Central memory CD8-positive, alpha-beta T cell (primary cell): ENCODE measurements around the gene HEBP2.

Experiments
- ATAC-seq: fragments of 150-1000 bp; cut with Tn5 transposase; replicated peaks from 2 replicates; pipeline ENCODE4 v1.10.0; 2022; ENCODE audit warnings: mild to moderate bottlenecking, moderate FRiP score, moderate number of reproducible peaks; ENCODE audit not compliant: poor library complexity, severe bottlenecking; ENCODE audit errors: extremely low read depth
- DNase-seq, 2 donors: peaks; one replicate each; pipeline ENCODE4 v3.0.0; 2021; ENCODE audit warnings: low spot score in 2 of 2
- H3K27ac Mint-ChIP-seq: one replicate; pipeline ENCODE4 v1.8.0; 2022; ENCODE audit warnings: low read depth, mild to moderate bottlenecking, moderate library complexity, mixed read lengths
- H3K27me3 Mint-ChIP-seq: one replicate; pipeline ENCODE4 v1.8.0; 2022; ENCODE audit warnings: mixed read lengths
- H3K36me3 Mint-ChIP-seq: one replicate; pipeline ENCODE4 v1.8.0; 2022; ENCODE audit warnings: mild to moderate bottlenecking, moderate library complexity, mixed read lengths; ENCODE audit not compliant: insufficient read depth
- H3K4me1 Mint-ChIP-seq: one replicate; pipeline ENCODE4 v1.8.0; 2022; ENCODE audit warnings: mixed read lengths
- H3K4me3 Mint-ChIP-seq: one replicate; pipeline ENCODE4 v1.8.0; 2022; ENCODE audit warnings: mild to moderate bottlenecking, moderate library complexity, mixed read lengths
- H3K9me3 Mint-ChIP-seq: one replicate; pipeline ENCODE4 v1.8.0; 2022; ENCODE audit warnings: mixed read lengths

Gene HEBP2

DNA sequence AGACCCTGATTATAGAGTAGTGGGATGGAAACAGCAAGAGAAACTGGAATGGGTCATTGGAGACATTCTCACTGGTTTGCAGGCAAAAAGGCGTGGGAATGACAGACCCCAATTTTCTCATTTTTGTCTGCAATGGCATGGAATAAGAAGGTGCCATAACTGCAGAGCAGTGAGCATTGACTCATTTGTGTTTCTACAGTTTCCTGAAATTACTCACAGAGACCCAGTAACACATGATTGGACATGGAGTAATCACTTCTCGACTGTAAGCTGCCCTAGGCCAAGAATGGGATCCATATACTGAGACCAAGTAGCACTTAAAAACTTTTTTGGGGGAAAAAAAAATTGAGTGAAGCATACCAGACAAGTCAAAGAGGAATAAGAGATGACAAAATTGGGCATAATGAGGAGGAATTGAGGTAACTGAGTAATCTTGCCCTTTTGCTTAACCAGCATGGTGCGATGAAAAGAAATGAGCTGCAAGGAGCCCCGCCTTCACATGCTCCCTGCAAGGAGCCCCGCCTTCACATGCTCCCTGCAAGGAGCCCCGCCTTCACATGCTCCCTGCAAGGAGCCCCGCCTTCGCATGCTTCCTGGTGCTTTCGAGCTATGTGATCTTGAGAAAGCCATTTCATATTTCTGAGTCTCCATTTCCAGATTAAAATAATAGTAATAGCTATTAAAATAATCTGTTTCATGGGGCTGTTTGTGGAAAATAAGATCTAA is 51.1 kb downstream of the HEBP2 start:
- H3K27ac Mint-ChIP-seq, result peak overlapping the region; percentile 35
- DNase-seq (peak in 1 of 2 donors; percentile 41), ATAC-seq (peak; percentile 76)
- no peaks in the 10 kb centered on the region for H3K9me3 Mint-ChIP-seq
- H3K4me1 Mint-ChIP-seq, result peaks cover 14% of the 10 kb centered on the region
- no peaks in the 10 kb centered on the region for H3K27me3 Mint-ChIP-seq
- H3K4me3 Mint-ChIP-seq, result peak overlapping the region; percentile 39
- H3K36me3 Mint-ChIP-seq, result no peaks in the 10 kb centered on the region

DNA sequence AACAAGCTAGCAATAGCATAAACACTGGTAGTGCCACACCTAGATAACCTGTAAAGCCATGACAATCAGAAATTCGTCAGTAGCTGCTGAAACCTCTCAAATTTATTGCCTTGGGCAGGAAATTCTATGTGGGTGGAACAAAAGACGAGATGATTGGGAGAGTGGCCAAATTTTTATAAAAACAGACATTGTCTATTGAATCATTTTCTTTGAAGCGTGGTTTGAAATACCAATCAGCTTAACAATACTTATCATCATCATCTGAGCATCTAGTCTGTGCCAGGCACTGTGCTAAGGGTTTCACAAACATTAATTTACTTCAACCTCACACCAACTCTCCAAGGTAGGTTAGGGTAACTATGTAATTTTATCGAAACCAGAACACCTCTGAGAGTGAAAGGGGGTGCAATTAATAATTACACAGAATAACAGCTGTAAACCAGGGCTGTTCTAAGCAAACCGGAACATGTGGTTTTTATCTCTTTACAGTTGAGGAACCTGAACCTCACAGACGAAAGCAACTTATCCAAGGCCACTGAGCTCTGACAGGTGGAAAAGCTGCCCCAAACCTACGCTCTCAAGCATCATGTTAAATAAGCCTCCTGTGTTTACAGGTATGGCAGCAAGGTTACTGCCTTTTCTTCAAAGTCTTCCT is 51.9 kb downstream of the HEBP2 start:
- ATAC-seq (peak; percentile 87), DNase-seq (peak in 1 of 2 donors; percentile 21)
- Mint-ChIP-seq H3K36me3 (no peaks in the 10 kb centered on the region), H3K4me3 (peak overlapping the region; percentile 39), H3K27me3 (no peaks in the 10 kb centered on the region), H3K4me1 (peaks cover 14% of the 10 kb centered on the region), H3K27ac (peak overlapping the region; percentile 35), H3K9me3 (no peaks in the 10 kb centered on the region)

DNA sequence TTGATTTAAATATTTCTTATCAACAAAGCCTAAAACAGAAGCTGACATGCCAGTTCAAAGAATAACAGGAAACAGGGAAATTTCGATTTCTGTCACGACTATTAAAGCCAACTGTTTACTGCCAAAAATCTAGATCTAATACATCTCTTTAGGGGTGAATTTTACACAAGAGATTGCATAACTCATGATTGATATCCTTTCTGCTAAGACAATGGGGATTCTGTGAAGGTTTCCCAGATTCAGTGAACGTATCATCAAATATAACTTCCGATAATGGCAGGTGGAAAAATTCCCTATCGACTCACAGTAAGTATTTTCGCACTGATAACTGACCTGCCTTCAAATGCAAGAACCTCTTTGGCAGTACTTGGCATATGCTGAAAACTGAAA is 52.4 kb downstream of the HEBP2 start:
- Mint-ChIP-seq H3K27ac (peak overlapping the region; percentile 65), H3K27me3 (no peaks in the 10 kb centered on the region), H3K36me3 (no peaks in the 10 kb centered on the region), H3K4me1 (peaks cover 14% of the 10 kb centered on the region), H3K4me3 (peak overlapping the region; percentile 39), H3K9me3 (peaks cover 2% of the 10 kb centered on the region)
- DNase-seq (no peak), ATAC-seq (no peak)

DNA sequence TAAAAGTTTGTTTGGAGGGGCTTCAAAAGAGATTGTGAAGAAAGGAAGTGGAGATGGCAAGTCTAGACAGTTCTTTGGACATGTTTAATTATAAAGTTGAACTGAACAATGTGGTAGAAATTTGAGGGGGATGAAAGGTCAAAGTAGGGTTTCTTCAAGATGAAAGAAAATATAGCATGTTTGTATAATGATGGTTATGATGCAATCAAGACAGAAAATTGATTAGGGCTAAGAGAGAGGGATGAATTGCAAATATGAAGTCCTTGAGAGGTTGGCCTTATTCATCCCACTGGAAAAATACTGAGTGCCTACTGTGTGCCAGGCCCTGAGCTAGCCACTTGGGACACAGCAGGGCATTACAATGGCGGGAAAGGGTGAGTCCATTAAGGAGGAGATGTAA is 57.6 kb downstream of the HEBP2 start:
- Mint-ChIP-seq H3K4me3 (no peak overlapping the region), H3K27me3 (no peaks in the 10 kb centered on the region), H3K27ac (no peak overlapping the region), H3K9me3 (peaks cover 10% of the 10 kb centered on the region), H3K36me3 (no peaks in the 10 kb centered on the region), H3K4me1 (peaks cover under 1% of the 10 kb centered on the region)
- DNase-seq, result no peak
- no peak for ATAC-seq

DNA sequence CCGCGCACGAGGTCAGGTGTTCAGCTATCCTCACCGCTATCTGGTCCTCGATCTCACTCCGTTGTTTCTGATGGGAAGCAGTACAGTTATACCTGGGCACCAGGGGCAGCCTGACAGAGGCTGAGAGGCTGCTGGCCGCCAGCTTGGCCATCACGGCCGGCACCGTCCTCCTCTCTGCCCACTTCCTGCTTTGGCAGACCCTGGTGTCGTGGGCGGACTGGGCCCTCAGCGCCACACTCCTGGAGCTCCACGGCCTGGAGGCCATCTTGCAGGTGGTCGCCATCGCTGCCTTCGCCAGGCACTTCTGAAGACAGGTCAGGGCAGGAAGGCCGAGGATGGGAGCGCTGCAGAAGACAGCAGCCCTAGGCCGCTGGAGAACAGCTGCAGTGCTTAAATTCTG is 60.1 kb downstream of the HEBP2 start:
- Mint-ChIP-seq H3K36me3 (no peaks in the 10 kb centered on the region), H3K27ac (no peak overlapping the region), H3K4me3 (no peak overlapping the region), H3K27me3 (peaks cover 5% of the 10 kb centered on the region), H3K9me3 (peaks cover 10% of the 10 kb centered on the region), H3K4me1 (no peaks in the 10 kb centered on the region)
- ATAC-seq, result no peak
- no peak for DNase-seq

DNA sequence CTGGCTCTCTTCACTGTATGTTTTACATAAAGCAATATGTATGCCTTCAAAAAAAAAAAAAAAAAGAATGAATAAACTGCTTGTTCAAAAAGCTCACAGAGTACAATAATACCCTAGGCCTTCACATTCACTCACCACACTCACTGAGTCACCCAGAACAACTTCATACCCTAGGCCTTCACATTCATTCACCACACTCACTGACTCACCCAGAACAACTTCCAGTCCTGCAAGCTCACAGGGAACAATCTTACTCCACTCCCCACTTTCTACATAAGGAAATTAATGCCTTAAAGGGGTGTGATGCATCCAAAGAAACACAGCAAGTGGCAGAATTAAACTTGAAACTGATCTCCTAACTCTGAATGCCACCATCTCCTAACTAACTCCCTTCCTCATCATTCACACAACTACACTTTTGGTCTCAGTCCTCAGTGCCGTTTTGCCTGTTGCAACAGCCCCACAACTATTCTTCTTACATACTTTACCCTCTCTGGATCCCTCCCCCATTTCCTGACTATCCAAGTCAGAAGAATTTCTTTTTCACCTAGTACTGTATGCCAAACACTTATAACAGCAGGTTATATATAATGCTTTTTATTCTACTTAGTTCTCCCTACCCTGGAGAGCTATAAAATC is 61.1 kb downstream of the HEBP2 start:
- no peak for DNase-seq
- Mint-ChIP-seq H3K9me3 (peaks cover 10% of the 10 kb centered on the region), H3K4me3 (no peak overlapping the region), H3K4me1 (no peaks in the 10 kb centered on the region), H3K27me3 (peaks cover 9% of the 10 kb centered on the region), H3K36me3 (no peaks in the 10 kb centered on the region), H3K27ac (no peak overlapping the region)
- no peak for ATAC-seq

DNA sequence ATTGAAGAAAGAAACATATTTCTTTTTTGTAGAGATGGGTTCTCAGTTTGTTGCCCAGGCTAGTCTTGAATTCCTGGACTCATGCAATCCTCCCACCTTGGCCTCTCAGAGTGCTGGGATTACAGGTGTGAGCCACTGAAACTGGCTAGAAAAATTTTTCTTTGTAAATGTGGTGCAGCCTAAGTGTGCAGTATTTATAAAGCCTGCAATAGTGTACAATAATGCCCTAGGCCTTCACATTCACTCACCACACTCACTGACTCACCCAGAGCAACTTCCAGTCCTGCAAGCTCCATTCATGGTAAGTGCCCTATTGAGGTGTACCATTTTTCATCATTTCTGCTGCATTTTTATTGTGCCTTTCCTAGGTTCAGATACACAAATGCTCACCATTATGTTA is 63.9 kb downstream of the HEBP2 start:
- no peak for DNase-seq
- no peak for ATAC-seq
- Mint-ChIP-seq H3K4me1 (no peaks in the 10 kb centered on the region), H3K27ac (no peak overlapping the region), H3K4me3 (no peak overlapping the region), H3K9me3 (no peaks in the 10 kb centered on the region), H3K27me3 (peaks cover 20% of the 10 kb centered on the region), H3K36me3 (no peaks in the 10 kb centered on the region)

DNA sequence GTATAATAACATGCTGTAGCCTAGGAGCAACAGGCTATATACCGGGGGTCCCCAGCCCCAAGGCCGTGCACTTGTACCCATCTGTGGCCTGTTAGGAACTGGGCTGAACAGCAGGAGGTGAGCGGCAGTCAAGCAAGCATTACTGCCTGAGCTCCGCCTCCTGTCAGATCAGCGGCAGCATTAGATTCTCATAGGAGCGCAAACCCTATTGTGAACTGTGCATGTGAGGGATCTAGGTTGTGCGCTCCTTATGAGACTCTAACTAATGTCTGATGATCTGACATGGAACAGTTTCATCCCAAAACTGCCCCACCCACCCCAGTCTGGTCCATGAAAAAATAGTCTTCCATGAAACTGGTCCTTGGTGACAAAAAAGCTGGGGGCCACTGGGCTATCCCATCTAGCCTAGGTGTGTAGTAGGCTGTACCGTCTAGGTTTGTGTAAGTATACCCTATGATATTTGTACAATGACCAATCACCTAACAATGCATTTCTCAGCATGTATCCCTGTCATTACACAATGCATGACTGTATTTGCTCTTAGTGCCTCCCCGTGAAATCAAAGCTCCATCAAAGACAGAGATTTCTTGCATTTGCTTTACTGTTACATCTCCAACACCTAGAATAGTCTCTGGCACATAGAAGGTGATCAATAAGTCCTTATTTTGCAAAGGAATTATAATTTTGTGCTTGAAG is 64.4 kb downstream of the HEBP2 start:
- peaks cover 20% of the 10 kb centered on the region for H3K27me3 Mint-ChIP-seq
- no peaks in the 10 kb centered on the region for H3K36me3 Mint-ChIP-seq
- ATAC-seq (no peak), DNase-seq (no peak)
- no peak overlapping the region for H3K4me3 Mint-ChIP-seq
- H3K9me3 Mint-ChIP-seq, result no peaks in the 10 kb centered on the region
- no peak overlapping the region for H3K27ac Mint-ChIP-seq
- no peaks in the 10 kb centered on the region for H3K4me1 Mint-ChIP-seq
